Endodermal cell (in vitro differentiated cells): ENCODE data around the gene COP1. TPM values are rescaled to one million over a fixed set of nuclear protein-coding genes. Genes with fewer than 3 reads are reported as not detected.

ENCODE experiments used
- DNase-seq: peaks from one replicate; pipeline ENCODE4 v3.0.0-alpha.2; 2017
- H3K27ac ChIP-seq: 2 replicates; pipeline ENCODE4 v1.5.1; 2013; ENCODE audit warnings: mild to moderate bottlenecking, low read depth, low read length, moderate library complexity
- H3K27me3 ChIP-seq: 2 replicates; pipeline ENCODE4 v1.6.1; 2013; ENCODE audit warnings: mild to moderate bottlenecking, low read length, moderate library complexity; ENCODE audit not compliant: insufficient read depth, control insufficient read depth, poor library complexity, severe bottlenecking
- H3K36me3 ChIP-seq: 2 replicates; pipeline ENCODE4 v1.7.0; 2013; ENCODE audit warnings: mild to moderate bottlenecking, low read length, moderate library complexity; ENCODE audit not compliant: control insufficient read depth, insufficient read depth
- H3K4me1 ChIP-seq: one replicate; pipeline ENCODE4 v1.7.0; 2013; ENCODE audit warnings: low read length; ENCODE audit not compliant: control insufficient read depth, insufficient read depth
- H3K4me3 ChIP-seq: 2 replicates; pipeline ENCODE4 v1.5.1; 2013; ENCODE audit warnings: mild to moderate bottlenecking, low read length, moderate library complexity
- H3K9ac ChIP-seq: 2 replicates; pipeline ENCODE4 v1.6.1; 2013; ENCODE audit warnings: mild to moderate bottlenecking, low read length, moderate library complexity; ENCODE audit not compliant: poor library complexity, severe bottlenecking; ENCODE audit errors: extremely low read depth
- H3K9me3 ChIP-seq: 2 replicates; pipeline ENCODE4 v1.6.1; 2013; ENCODE audit warnings: mild to moderate bottlenecking, low read length, moderate library complexity; ENCODE audit not compliant: control insufficient read depth
- H3K27ac Mint-ChIP-seq: 2 replicates; pipeline ENCODE4 v1.8.0; 2020; ENCODE audit warnings: mixed read lengths
- H3K27me3 Mint-ChIP-seq: 2 replicates; pipeline ENCODE4 v1.8.0; 2021; ENCODE audit warnings: mild to moderate bottlenecking, mixed read lengths; ENCODE audit not compliant: insufficient read depth
- H3K36me3 Mint-ChIP-seq: 2 replicates; pipeline ENCODE4 v1.8.0; 2020; ENCODE audit warnings: low read depth, mixed read lengths
- H3K4me1 Mint-ChIP-seq: 2 replicates; pipeline ENCODE4 v1.8.0; 2020; ENCODE audit warnings: mixed read lengths
- H3K4me3 Mint-ChIP-seq: 2 replicates; pipeline ENCODE4 v1.8.0; 2020; ENCODE audit warnings: mild to moderate bottlenecking, moderate library complexity, mixed read lengths
- H3K9me3 Mint-ChIP-seq: 2 replicates; pipeline ENCODE4 v1.8.0; 2020; ENCODE audit warnings: mild to moderate bottlenecking, mixed read lengths
- CTCF ChIP-seq: fragments of 200-600 bp; sonication (generic); conservative IDR thresholded peaks from 2 replicates; pipeline ENCODE4 v1.5.0; 2021; ENCODE audit warnings: antibody characterized with exemption, mild to moderate bottlenecking
- WGBS, 2 experiments: methylation state at CpG; one replicate each; pipeline versions ENCODE4 v1.1.5 to v1.1.7; 2013; ENCODE audit warnings: missing lambda C conversion rate in 2 of 2, mixed read lengths in 1 of 2; ENCODE audit not compliant: insufficient coverage in 1 of 2, insufficient read length in 1 of 2; 5-methylcytosine and 5-hydroxymethylcytosine counted together
- total RNA-seq, 2 donors: library from RNA; stranded (reverse); fragmentation: NEBNext Ultra II Directional in 1 of 2; extraction: Animal tissue kit (Norgen Biotek cat#: 25700) in 1 of 2; gene quantifications; 2 replicates in 1 of 2; 3 replicates in 1 of 2; pipeline ENCODE4 v1.2.1, GENCODE V29; 2021

Gene COP1
- total RNA-seq, 2 donors from 2014 or later = 70.1 to 70.6 TPM

GRCh38 chr1:175933801-175934200 is 273.3 kb downstream of the COP1 start:
- no peak overlapping the region for H3K27ac ChIP-seq
- H3K27me3 ChIP-seq = no peaks in the 10 kb centered on the region
- no peak overlapping the region for H3K4me3 ChIP-seq
- peak; percentile 78 for DNase-seq
- Mint-ChIP-seq H3K36me3 (peaks cover 40% of the 10 kb centered on the region), H3K27ac (peak overlapping the region; percentile 87), H3K27me3 (no peaks in the 10 kb centered on the region), H3K4me1 (peaks cover 39% of the 10 kb centered on the region), H3K9me3 (peaks cover 24% of the 10 kb centered on the region), H3K4me3 (no peak overlapping the region)
- peak; percentile 55 for TF ChIP-seq CTCF
- peaks cover 8% of the 10 kb centered on the region for H3K4me1 ChIP-seq
- 60 to 72% methylated on average over 1 to 3 of the region's 3 CpGs for WGBS, 2 experiments
- H3K9me3 ChIP-seq = peaks cover 33% of the 10 kb centered on the region
- H3K9ac ChIP-seq = no peak overlapping the region
- peaks cover 11% of the 10 kb centered on the region for H3K36me3 ChIP-seq

- WGBS, 2 experiments = no CpG with 5 or more reads among the region's 1 CpG
- H3K4me1 ChIP-seq = peaks cover 8% of the 10 kb centered on the region
- H3K27ac Mint-ChIP-seq = no peak overlapping the region
Measured at GRCh38 chr1:175927944-175928343, 279.1 kb downstream of the COP1 start.

GRCh38 chr1:175922254-175922881 is 284.7 kb downstream of the COP1 start:
- H3K27ac Mint-ChIP-seq = peak overlapping the region; percentile 7
- H3K36me3 ChIP-seq = no peaks in the 10 kb centered on the region
- peaks cover 37% of the 10 kb centered on the region for H3K27me3 Mint-ChIP-seq
- H3K27ac ChIP-seq = no peak overlapping the region
- peaks cover 4% of the 10 kb centered on the region for H3K9me3 ChIP-seq
- no peaks in the 10 kb centered on the region for H3K27me3 ChIP-seq
- no peak overlapping the region for H3K4me3 ChIP-seq
- H3K9me3 Mint-ChIP-seq = peaks cover 12% of the 10 kb centered on the region
- H3K4me1 ChIP-seq = peaks cover 8% of the 10 kb centered on the region
- no peak overlapping the region for H3K4me3 Mint-ChIP-seq
- DNase-seq = peak; percentile 65
- 61 to 82% methylated on average over 2 to 3 of the region's 3 CpGs for WGBS, 2 experiments
- no peak overlapping the region for H3K9ac ChIP-seq
- TF ChIP-seq CTCF = no peak
- H3K36me3 Mint-ChIP-seq = peaks cover 13% of the 10 kb centered on the region
- H3K4me1 Mint-ChIP-seq = peaks cover 41% of the 10 kb centered on the region

More at GRCh38 chr1:175927944-175928343, 279.1 kb downstream of the COP1 start:
- TF ChIP-seq CTCF = no peak
- peaks cover 37% of the 10 kb centered on the region for H3K9me3 Mint-ChIP-seq
- peaks cover 36% of the 10 kb centered on the region for H3K36me3 Mint-ChIP-seq
- H3K27me3 Mint-ChIP-seq = peaks cover 2% of the 10 kb centered on the region
- Histone ChIP-seq H3K36me3 (no peaks in the 10 kb centered on the region), H3K9ac (no peak overlapping the region), H3K27ac (no peak overlapping the region), H3K27me3 (no peaks in the 10 kb centered on the region), H3K4me3 (peak overlapping the region; percentile 53), H3K9me3 (peaks cover 40% of the 10 kb centered on the region)
- no peak overlapping the region for H3K4me3 Mint-ChIP-seq
- H3K4me1 Mint-ChIP-seq = peaks cover 13% of the 10 kb centered on the region
- no peak for DNase-seq
